Mesothelial cell of epicardium (in vitro differentiated cells): ENCODE data around the gene UBE2J1. TPM values are rescaled to one million over a fixed set of nuclear protein-coding genes. Genes with fewer than 3 reads are reported as not detected.
"Not testable (repeated sequence)": the region's sequence is repeated elsewhere in the genome, so short reads cannot be mapped to it uniquely, and the experiment has no call there.

Experiments
- DNase-seq, 2 experiments: peaks; one replicate each; pipeline ENCODE4 v3.0.0; 2021; ENCODE audit warnings: low spot score in 2 of 2; ENCODE audit not compliant: unreplicated experiment in 2 of 2
- H3K27ac Mint-ChIP-seq: 2 replicates; pipeline ENCODE4 v1.8.0; 2021; ENCODE audit warnings: mixed read lengths
- H3K27me3 Mint-ChIP-seq: 2 replicates; pipeline ENCODE4 v1.8.0; 2021; ENCODE audit warnings: low read depth, mixed read lengths
- H3K36me3 Mint-ChIP-seq: 2 replicates; pipeline ENCODE4 v1.8.0; 2021; ENCODE audit warnings: mixed read lengths
- H3K4me1 Mint-ChIP-seq: 2 replicates; pipeline ENCODE4 v1.8.0; 2021; ENCODE audit warnings: mixed read lengths
- H3K4me3 Mint-ChIP-seq: 2 replicates; pipeline ENCODE4 v1.8.0; 2021; ENCODE audit warnings: mild to moderate bottlenecking, moderate library complexity, mixed read lengths
- H3K9me3 Mint-ChIP-seq: 2 replicates; pipeline ENCODE4 v1.8.0; 2021; ENCODE audit warnings: mixed read lengths
- total RNA-seq: library from RNA; stranded (reverse); gene quantifications from 3 replicates; pipeline ENCODE4 v1.2.1, GENCODE V29; 2021
- TF ChIP-seq, protein P1 (sequence below): fragments of 200-600 bp; sonication (generic); IDR thresholded peaks from one replicate; pipeline ENCODE4 v1.5.0; 2021; ENCODE audit warnings: antibody characterized with exemption; ENCODE audit not compliant: unreplicated experiment

Gene UBE2J1
- total RNA-seq, 1 donor from 2014 or later: 32.2 TPM

DNA sequence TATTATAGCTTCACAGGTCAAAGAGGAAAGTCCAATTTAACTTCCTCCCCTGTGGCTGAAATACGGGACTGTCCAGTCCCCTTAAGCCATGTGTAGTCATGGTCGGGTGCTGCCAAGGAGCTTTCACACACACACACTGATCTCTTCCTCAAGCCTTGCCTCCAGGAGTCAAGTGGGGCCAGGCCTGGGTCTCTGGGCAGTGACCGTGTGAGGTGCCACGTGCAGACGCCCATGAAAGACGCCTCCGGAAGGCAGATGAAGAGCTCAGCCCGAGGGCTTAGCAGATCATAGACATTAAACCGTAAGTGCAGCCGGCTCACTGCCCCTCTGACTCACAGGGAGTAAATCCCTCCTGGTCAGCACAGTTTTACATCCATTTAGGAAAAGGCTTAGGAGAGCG, 41.6 kb downstream of the UBE2J1 start:
- H3K9me3 Mint-ChIP-seq: no peaks in the 10 kb centered on the region
- no peak overlapping the region for H3K4me3 Mint-ChIP-seq
- no peak for DNase-seq
- peaks cover 23% of the 10 kb centered on the region for H3K4me1 Mint-ChIP-seq
- H3K27ac Mint-ChIP-seq: no peak overlapping the region
- peaks cover 4% of the 10 kb centered on the region for H3K27me3 Mint-ChIP-seq
- peaks cover 1% of the 10 kb centered on the region for H3K36me3 Mint-ChIP-seq
- TF ChIP-seq, protein P1, sequence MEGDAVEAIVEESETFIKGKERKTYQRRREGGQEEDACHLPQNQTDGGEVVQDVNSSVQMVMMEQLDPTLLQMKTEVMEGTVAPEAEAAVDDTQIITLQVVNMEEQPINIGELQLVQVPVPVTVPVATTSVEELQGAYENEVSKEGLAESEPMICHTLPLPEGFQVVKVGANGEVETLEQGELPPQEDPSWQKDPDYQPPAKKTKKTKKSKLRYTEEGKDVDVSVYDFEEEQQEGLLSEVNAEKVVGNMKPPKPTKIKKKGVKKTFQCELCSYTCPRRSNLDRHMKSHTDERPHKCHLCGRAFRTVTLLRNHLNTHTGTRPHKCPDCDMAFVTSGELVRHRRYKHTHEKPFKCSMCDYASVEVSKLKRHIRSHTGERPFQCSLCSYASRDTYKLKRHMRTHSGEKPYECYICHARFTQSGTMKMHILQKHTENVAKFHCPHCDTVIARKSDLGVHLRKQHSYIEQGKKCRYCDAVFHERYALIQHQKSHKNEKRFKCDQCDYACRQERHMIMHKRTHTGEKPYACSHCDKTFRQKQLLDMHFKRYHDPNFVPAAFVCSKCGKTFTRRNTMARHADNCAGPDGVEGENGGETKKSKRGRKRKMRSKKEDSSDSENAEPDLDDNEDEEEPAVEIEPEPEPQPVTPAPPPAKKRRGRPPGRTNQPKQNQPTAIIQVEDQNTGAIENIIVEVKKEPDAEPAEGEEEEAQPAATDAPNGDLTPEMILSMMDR: no peak

DNA sequence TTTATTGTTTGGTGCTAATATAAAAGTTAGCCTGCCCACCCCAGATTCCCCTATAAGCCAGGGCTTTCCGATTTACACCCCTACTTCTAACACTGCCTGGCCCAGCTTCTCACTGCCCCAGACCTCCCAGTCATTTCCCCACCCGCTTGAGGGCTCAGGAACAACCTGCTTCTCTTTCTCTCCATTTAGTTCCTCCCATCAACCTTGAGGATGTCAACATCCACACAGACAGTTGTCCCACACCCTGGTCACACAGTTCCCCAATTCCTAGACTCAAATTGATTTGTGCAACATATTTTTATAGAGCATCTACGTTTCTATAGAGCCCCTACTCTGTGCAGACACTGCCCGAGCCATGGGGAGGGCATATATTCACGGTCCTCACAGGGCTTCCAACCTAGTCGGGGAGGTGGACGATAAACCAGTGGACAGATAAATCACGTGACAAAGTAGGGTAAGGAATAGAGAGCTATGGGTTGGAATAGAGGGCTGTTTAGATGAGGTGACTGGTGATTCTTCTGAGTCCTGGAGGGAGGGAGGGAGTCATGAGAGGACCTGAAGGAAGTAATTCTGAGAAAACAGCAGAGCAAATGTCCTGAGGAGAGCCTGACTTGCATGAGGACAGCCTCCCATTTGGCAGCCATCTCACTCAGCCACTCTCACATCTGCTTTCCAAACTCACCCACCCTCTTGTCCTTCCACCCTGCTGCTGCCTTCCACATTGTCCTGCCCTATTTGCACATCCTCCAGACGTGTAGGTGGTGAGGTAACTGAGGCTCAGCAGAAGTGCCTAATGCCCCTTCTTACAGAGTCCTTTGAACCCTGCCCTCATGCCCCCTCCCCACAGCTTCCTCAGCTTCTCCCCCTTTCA, 43.8 kb downstream of the UBE2J1 start:
- H3K27ac Mint-ChIP-seq: no peak overlapping the region

DNA sequence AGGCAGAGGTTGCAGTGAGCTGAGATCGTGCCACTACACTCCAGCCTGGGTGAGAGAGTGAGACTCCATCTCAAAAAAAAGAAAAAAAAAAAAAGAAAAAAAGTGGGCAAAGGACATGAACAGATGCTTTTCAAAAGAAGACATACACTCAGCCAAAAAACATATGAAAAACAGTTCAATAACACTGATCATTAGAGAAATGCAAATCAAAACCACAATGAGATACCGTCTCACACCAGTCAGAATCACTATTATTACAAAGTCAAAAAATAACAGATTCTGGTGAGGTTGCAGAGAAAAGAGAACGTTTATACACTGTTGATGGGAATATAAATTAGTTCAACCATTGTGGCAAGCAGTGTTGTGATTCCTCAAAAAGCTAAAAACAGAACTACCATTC, 48.0 kb downstream of the UBE2J1 start:
- not testable (repeated sequence) for H3K27ac Mint-ChIP-seq, H3K4me3 Mint-ChIP-seq, H3K36me3 Mint-ChIP-seq, H3K9me3 Mint-ChIP-seq, H3K27me3 Mint-ChIP-seq, DNase-seq, H3K4me1 Mint-ChIP-seq

More for the DNA sequence above, 43.8 kb downstream of the UBE2J1 start:
- Mint-ChIP-seq H3K27me3 (peaks cover 4% of the 10 kb centered on the region), H3K4me3 (no peak overlapping the region), H3K9me3 (peaks cover under 1% of the 10 kb centered on the region), H3K4me1 (peaks cover 23% of the 10 kb centered on the region), H3K36me3 (no peaks in the 10 kb centered on the region)
- no peak for DNase-seq
- TF ChIP-seq, protein P1: no peak

DNA sequence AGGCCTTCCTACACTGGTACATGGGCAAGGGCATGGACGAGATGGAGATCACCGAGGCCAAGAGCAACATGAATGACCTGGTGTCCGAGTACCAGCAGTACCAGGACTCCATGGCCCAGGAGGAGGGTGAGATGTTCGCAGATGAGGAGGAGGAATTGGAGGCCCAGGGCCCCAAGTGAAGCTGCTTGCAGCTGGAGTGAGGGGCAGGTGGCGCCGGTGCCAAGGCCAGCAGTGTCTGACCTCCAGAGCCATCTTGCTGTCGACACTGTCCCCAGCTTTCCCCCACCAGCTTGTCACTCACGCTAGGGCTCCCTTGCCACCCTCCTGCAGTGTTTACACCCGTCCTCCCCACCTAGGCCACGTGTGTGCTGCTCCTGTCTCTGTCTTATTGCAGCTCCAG, 49.6 kb downstream of the UBE2J1 start:
- TF ChIP-seq, protein P1: no peak
- Mint-ChIP-seq H3K9me3 (peaks cover 8% of the 10 kb centered on the region), H3K4me1 (peaks cover 16% of the 10 kb centered on the region), H3K4me3 (no peak overlapping the region), H3K36me3 (peaks cover 2% of the 10 kb centered on the region), H3K27me3 (no peaks in the 10 kb centered on the region), H3K27ac (no peak overlapping the region)
- DNase-seq: no peak

DNA sequence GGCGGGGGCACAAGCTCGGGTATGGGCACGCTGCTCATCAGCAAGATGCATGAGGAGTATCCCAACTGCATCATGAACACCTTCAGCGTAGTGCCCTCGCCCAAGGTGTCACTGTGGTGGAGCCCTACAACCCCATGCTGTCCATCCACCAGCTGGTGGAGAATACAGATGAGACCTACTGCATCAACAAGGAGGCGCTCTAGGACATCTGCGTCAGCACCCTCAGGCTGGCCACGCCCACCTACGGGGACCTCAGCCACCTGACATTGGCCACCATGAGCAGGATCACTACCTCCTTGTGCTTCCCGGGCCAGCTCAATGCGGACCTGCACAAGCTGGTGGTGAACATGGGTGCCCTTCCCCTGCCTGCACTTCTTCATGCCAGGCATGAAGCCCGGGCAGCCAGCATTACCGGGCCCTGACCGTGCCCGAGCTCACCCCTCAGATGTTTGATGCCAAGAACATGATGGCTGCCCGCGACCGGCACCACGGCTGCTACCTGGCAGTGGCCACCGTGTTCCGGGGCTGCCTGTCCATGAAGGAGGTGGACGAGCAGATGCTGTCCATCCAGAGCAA, 50.2 kb downstream of the UBE2J1 start:
- Mint-ChIP-seq H3K36me3 (peaks cover 2% of the 10 kb centered on the region), H3K27ac (no peak overlapping the region), H3K27me3 (no peaks in the 10 kb centered on the region), H3K9me3 (peaks cover 8% of the 10 kb centered on the region), H3K4me3 (no peak overlapping the region), H3K4me1 (peaks cover 22% of the 10 kb centered on the region)
- no peak for DNase-seq
- TF ChIP-seq, protein P1: no peak

DNA sequence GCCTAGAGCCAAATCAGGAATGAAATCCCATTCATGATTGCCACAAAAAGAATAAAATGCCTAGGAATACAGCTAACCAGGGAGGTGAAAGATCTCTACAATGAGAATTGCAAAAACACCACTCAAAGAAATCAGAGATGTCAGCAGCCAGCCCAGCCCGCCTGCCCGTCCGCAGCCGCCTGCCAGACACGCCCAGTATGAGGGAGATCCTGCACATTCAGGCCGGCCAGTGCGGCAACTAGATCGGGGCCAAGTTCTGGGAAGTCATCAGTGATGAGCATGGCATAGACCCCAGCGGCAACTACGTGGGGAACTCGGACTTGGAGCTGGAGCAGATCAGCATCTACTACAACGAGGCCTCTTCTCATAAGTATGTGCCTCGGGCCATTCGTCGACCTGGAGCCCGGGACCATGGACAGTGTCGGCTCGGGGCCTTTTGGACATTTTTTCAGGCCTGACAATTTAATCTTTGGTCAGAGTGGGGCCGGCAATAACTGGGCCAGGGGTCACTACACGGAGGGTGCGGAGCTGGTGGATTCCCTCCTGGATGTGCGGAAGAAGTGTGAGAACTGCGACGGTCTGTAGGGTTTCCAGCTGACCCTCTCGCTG, 50.8 kb downstream of the UBE2J1 start:
- DNase-seq: no peak
- Mint-ChIP-seq H3K27me3 (no peaks in the 10 kb centered on the region), H3K9me3 (peaks cover 8% of the 10 kb centered on the region), H3K36me3 (peaks cover 2% of the 10 kb centered on the region), H3K4me3 (no peak overlapping the region), H3K4me1 (peaks cover 22% of the 10 kb centered on the region), H3K27ac (no peak overlapping the region)
- TF ChIP-seq, protein P1: no peak
